Activated CD8-positive, alpha-beta memory T cell treated with anti-CD3 and anti-CD28 coated beads for 48 hours (primary cell): ENCODE measurements around the gene SULT1C2.
"Not testable (repeated sequence)": the region's sequence is repeated elsewhere in the genome, so short reads cannot be mapped to it uniquely, and the experiment has no call there.

Experiments
- DNase-seq, 3 experiments: peaks; one replicate each; pipeline ENCODE4 v3.0.0-alpha.2; 2020; ENCODE audit warnings: low read depth in 2 of 3, low spot score in 2 of 3

SULT1C2 gene

GRCh38 chr2:108288534-108289106 is at the start of gene SULT1C2:
Gene SULT1C2 (plus strand): TSS chr2:108288895. CDS start chr2:108293668, 4,773 bp downstream.
- no peak for DNase-seq

GRCh38 chr2:108239786-108240185 is 48.9 kb upstream of the SULT1C2 start, which contains the start of gene SULT1C3:
Gene SULT1C3 (plus strand): TSS chr2:108239968. CDS start chr2:108247195, 7,227 bp downstream.
- no peak for DNase-seq

GRCh38 chr2:108240966-108241365 is 47.7 kb upstream of the SULT1C2 start:
- no peak for DNase-seq

- no peak for DNase-seq
Measured at GRCh38 chr2:108243566-108243965, 45.1 kb upstream of the SULT1C2 start.

- no peak for DNase-seq
Measured at GRCh38 chr2:108244667-108245414, 43.9 kb upstream of the SULT1C2 start.

GRCh38 chr2:108253106-108253505 is 35.6 kb upstream of the SULT1C2 start:
- DNase-seq: no peak

- DNase-seq: no peak
Measured at GRCh38 chr2:108257757-108258331, 30.9 kb upstream of the SULT1C2 start.

- DNase-seq: no peak
Measured at GRCh38 chr2:108260773-108261172, 27.9 kb upstream of the SULT1C2 start.

- DNase-seq: no peak
Measured at GRCh38 chr2:108262036-108262435, 26.7 kb upstream of the SULT1C2 start.

- DNase-seq: no peak
Measured at GRCh38 chr2:108263401-108263800, 25.3 kb upstream of the SULT1C2 start.

- no peak for DNase-seq
Measured at GRCh38 chr2:108266218-108266617, 22.5 kb upstream of the SULT1C2 start.

- DNase-seq: no peak
Measured at GRCh38 chr2:108267101-108267500, 21.6 kb upstream of the SULT1C2 start.

- DNase-seq: no peak
Measured at GRCh38 chr2:108268001-108268400, 20.7 kb upstream of the SULT1C2 start.

- DNase-seq: no peak
Measured at GRCh38 chr2:108270346-108270745, 18.3 kb upstream of the SULT1C2 start.

GRCh38 chr2:108270768-108271506 is 17.8 kb upstream of the SULT1C2 start:
- no peak for DNase-seq

GRCh38 chr2:108271691-108272253 is 16.9 kb upstream of the SULT1C2 start:
- no peak for DNase-seq

- no peak for DNase-seq
Measured at GRCh38 chr2:108278631-108279030, 10.1 kb upstream of the SULT1C2 start.

GRCh38 chr2:108279468-108279867 is 9.2 kb upstream of the SULT1C2 start:
- DNase-seq: no peak

- DNase-seq: no peak
Measured at GRCh38 chr2:108280466-108280865, 8.2 kb upstream of the SULT1C2 start.

- not testable (repeated sequence) for DNase-seq
Measured at GRCh38 chr2:108284566-108284965, 4.1 kb upstream of the SULT1C2 start.

- DNase-seq: no peak
Measured at GRCh38 chr2:108285616-108286015, 3.1 kb upstream of the SULT1C2 start.
